Kasumi-1 (cell line): ENCODE measurements around the gene ST8SIA1.
A peak's percentile ranks its signal among the peaks of the same experiment; 100 is the strongest.
"Not testable (repeated sequence)": the region's sequence is repeated elsewhere in the genome, so short reads cannot be mapped to it uniquely, and the experiment has no call there.

Experiments used
- DNase-seq, 2 experiments: peaks; one replicate each; lab custom pipeline; 2025; lab: John Stamatoyannopoulos, UW

The ST8SIA1 gene

DNA sequence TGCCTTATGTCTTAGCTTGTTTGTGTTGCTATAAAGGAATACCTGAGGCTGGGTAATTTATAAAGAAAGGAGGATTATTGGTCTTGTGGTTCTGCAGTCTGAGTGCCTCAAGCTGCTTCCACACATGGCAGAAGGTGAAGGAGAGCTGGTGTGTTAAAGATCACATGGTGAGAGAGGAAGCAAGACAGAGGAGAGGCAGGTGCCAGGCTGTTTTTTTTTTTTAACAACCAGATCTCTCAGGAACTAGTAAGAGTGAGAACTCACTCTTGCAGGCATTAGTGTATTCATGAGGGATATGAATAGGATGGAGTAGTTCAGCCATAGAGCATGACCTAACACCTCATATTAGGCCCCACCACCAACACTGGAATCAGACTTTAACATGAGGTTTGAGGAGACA is 165.1 kb downstream of the ST8SIA1 start:
- DNase-seq = no peak

DNA sequence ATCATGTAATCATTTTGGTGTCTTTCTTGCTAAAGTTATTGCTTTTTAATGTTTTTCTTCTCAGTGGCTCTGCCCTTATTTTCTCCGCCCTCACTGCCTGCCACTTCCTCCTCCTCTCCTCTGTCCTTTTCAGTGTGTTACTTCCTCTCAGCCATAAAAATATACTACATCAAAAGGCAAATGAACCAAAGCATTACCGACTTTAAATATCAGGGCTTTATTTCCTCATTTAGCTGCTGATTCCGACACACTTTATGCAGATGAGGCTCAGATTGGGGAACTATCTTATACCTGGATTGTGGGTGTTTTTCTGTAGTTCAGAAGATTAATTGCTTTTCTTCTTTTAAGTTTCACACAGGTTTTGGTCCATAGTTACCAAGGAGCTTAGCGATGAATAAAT is 170.4 kb downstream of the ST8SIA1 start:
- peak; percentile 83 to 90 for DNase-seq

DNA sequence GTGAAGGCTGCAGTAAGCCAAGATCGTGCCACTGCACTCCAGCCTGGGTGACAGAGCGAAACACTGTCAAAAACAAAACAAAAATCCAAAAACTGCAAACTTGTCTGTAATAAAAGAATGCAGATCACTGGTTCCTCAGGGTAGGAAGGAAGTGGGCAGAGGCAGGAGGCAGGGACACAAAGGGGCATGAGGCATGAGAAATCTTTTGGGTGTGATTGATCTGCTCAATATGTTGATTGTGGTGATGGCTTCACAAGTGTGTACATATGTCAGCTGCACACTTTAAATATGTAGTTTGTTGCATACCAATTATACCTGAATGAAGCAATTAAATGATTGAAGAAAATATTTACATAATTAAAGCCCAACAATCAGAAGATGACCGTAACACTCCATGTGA is 170.9 kb downstream of the ST8SIA1 start:
- no peak for DNase-seq

DNA sequence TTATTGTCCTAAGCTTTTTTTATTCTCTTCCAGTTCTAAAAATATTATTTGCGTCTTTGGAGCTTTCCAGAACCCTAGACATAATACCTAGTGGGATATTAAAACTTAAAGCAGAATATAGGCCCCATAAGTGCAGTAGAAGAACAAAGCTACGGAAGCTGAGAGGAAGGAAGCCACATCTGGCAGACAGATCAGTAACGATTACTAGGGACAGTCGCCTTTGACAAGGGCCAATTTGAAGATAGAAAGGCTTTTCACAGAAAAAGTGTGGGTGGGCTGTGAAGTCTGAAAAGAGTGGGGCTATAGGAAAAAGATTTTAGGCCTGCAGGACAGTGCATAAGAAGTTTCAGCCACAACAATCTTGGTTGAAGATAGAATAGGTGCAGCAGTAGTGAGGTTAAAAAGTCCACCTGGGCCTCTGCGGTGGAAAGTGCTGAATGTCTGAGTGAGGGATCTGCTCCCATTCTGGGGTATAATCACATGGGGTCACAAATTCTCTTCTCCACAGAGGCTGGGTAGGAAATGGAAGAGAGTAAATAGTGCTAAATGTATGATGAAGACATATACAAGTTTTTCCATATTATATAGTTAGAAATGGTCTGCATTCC is 174.0 kb downstream of the ST8SIA1 start:
- DNase-seq = peak; percentile 73 to 75

DNA sequence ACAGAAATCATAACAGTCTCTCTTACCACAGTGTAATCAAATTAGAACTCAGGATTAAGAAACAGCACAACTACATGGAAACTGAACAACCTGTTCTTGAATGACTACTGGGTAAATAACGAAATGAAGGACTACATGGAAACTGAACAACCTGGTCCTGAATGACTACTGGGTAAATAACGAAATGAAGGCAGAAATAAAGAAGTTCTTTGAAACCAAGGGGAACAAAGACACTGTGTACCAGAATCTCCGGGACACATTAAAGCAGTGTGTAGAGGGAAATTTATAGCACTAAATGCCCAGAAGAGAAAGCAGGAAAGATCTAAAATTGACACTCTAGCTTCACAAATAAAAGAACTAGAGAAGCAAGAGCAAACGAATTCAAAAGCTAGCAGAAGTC is 185.2 kb downstream of the ST8SIA1 start:
- not testable (repeated sequence) for DNase-seq

DNA sequence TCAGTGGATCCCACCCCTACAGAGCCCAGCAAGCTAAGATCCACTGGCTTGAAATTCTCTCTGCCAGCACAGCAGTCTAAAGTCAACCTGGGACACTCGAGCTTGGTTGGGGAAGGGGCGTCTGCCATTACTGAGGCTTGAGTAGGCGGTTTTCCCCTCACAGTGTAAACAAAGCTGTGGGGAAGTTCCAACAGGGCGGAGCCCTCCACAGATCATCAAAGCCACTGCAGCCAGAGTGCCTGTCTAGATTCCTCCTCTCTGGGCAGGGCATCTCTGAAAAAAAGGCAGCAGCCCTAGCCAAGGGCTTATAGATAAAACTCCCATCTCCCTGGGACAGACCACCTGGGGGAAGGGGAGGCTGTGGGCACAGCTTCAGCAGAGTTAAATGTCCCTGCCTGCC is 187.8 kb downstream of the ST8SIA1 start:
- DNase-seq = not testable (repeated sequence)
